Heart right ventricle (tissue), 16 donors: ENCODE measurements around the gene CRIP3. TPM values are rescaled to one million over a fixed set of nuclear protein-coding genes. Genes with fewer than 3 reads are reported as not detected.

Source experiments
- ATAC-seq, 8 donors: fragments of 200-7000 bp; cut with Tn5 transposase; one replicate each; pipeline ENCODE4 v1.9.1; 2020; ENCODE audit warnings: mild to moderate bottlenecking in 8 of 8, moderate library complexity in 8 of 8, moderate number of reproducible peaks in 1 of 8
- DNase-seq, 2 donors: peaks; one replicate each; pipeline ENCODE4 v3.0.0-alpha.2; 2020
- H3K27ac ChIP-seq, 10 donors: fragments of 200-600 bp; sonication (generic) in 2 of 10; one replicate each; pipeline versions ENCODE4 v1.5.0 to v1.8.0; 2020 to 2022; ENCODE audit warnings: mild to moderate bottlenecking in 3 of 10
- H3K27me3 ChIP-seq, 7 donors: fragments of 200-600 bp; one replicate each; pipeline ENCODE4 v1.8.0; 2021 to 2022; ENCODE audit warnings: mild to moderate bottlenecking in 2 of 7
- H3K36me3 ChIP-seq, 9 donors: fragments of 200-600 bp; sonication (generic) in 1 of 9; one replicate each; pipeline versions ENCODE4 v1.5.0 to v1.8.0; 2020 to 2022; ENCODE audit warnings: mild to moderate bottlenecking in 2 of 9
- H3K4me1 ChIP-seq, 9 donors: fragments of 200-600 bp; sonication (generic) in 1 of 9; one replicate each; pipeline versions ENCODE4 v1.5.0 to v1.8.0; 2020 to 2022; ENCODE audit warnings: mild to moderate bottlenecking in 4 of 9
- H3K4me3 ChIP-seq, 10 donors: fragments of 200-600 bp; sonication (generic) in 2 of 10; one replicate each; pipeline versions ENCODE4 v1.5.0 to v1.8.0; 2020 to 2022; ENCODE audit warnings: mild to moderate bottlenecking in 7 of 10, moderate library complexity in 2 of 10
- H3K9me3 ChIP-seq, 11 donors: fragments of 200-600 bp in 10 of 11; sonication (generic) in 2 of 11; one replicate each; pipeline versions ENCODE4 v1.5.0 to v1.8.0; 2013 to 2022; ENCODE audit warnings: mild to moderate bottlenecking in 2 of 11, control low read depth in 1 of 11, moderate library complexity in 1 of 11
- WGBS, 2 donors: extraction: QIAGEN DNeasy Blood & Tissue Kit; methylation state at CpG; one replicate each; pipeline ENCODE4 v1.1.7; 2013; ENCODE audit warnings: inconsistent platforms in 1 of 2; 5-methylcytosine and 5-hydroxymethylcytosine counted together
- intact Hi-C, 10 donors: fragments of 100-400 bp; cut with DNase I; formaldehyde crosslinking; loops; one replicate each; pipeline versions ENCODE4 v1.11.1 to v1.14.2; 2022
- polyA plus RNA-seq, 2 donors: library from polyadenylated mRNA; stranded (reverse); fragments of 200-250 nt; gene quantifications; one replicate each; pipeline ENCODE4 v1.2.3, GENCODE V29; 2013
- total RNA-seq, 10 donors: library from RNA; stranded (reverse); fragmentation: NEBNext Ultra II Directional in 3 of 10; extraction: Animal tissue kit (Norgen Biotek cat#: 25700) in 3 of 10; gene quantifications; one replicate each; pipeline versions ENCODE4 v1.2.1 to v1.2.4, GENCODE V29; 2021 to 2023
- TF ChIP-seq, protein P1 (sequence below), 9 donors: fragments of 200-600 bp; sonication (generic) in 2 of 9; IDR thresholded peaks; one replicate each; pipeline versions ENCODE4 v1.5.0 to v1.8.0; 2021 to 2022; ENCODE audit warnings: antibody characterized with exemption in 9 of 9, mild to moderate bottlenecking in 5 of 9, moderate library complexity in 1 of 9
- donor health status: Arrhythmogenic right ventricular cardiomyopathy.
- donor health status: ischemic (EF 13 %, LVEDD 7.1; RV severe dilation, severe dysfunction).
- donor health status: healthy with polysubstance abuse.
- donor health status: DM: no; HTN: yes; CAD: no.
- donor health status: DM: no; HTN: no; CAD: no.
- donor health status: ischemic (EF 25% LVEDD 6.9; RV normal size, moderate dysfunction).
- donor health status: ischemic (EF 25% LVEDD 5.7; RV mildly dilated, moderate dysfunction).
- donor health status: healthy.
- donor health status: DM: yes; HTN: yes; CAD: no.
- donor health status: Ischemic cardiomyopathy.
- donor health status: ischemic (EF 35%, LVEDD 5.7; RV mildly dilated, moderate dysfunction).
- donor health status: nonischemic (EF 11% LVEDD 7.7; RV severe dilation, severe dysfunction).
- donor health status: DM: yes; HTN: yes; CAD: no.
- donor health status: PGD.
- donor health status: ischemic (EF 29% LVEDD 5.4; RV normal size, mild dysfunction).
- donor health status: nonischemic (EF 23%, LVEDD 6.1; RV moderate dilation, normal function).

The CRIP3 gene
- total and polyA plus RNA-seq, 12 donors, result 2.7 to 84.5 (median 26.3) TPM

DNA sequence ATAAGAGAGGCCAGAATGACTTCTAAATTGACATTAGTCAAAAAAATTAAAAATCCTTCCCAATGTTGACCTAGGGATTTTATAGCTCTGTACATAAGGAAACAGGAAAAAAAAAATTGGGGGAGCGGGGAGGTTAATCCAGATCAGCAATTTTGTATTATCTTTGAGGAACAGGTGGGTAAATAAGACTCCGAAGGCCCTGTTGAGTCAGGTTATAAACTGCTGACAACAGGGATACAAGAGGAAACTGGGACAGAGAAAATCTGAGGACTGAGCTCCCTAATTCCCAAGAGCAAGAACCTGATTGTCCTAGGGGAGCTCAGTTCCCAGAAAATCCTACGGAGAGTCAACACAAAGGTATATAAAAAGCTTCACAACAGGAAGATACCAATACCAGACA lies 26.8 kb upstream of the CRIP3 start:
- DNase-seq (no peak), ATAC-seq (no peak)
- TF ChIP-seq, protein P1, sequence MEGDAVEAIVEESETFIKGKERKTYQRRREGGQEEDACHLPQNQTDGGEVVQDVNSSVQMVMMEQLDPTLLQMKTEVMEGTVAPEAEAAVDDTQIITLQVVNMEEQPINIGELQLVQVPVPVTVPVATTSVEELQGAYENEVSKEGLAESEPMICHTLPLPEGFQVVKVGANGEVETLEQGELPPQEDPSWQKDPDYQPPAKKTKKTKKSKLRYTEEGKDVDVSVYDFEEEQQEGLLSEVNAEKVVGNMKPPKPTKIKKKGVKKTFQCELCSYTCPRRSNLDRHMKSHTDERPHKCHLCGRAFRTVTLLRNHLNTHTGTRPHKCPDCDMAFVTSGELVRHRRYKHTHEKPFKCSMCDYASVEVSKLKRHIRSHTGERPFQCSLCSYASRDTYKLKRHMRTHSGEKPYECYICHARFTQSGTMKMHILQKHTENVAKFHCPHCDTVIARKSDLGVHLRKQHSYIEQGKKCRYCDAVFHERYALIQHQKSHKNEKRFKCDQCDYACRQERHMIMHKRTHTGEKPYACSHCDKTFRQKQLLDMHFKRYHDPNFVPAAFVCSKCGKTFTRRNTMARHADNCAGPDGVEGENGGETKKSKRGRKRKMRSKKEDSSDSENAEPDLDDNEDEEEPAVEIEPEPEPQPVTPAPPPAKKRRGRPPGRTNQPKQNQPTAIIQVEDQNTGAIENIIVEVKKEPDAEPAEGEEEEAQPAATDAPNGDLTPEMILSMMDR (IDR thresholded peaks at IDR 0.05), result no peak
- no peaks in the 10 kb centered on the region for H3K27me3 ChIP-seq
- H3K4me3 ChIP-seq, result no peak overlapping the region
- peaks cover 0 to 25% (median 13%) of the 10 kb centered on the region in 9 donors for H3K4me1 ChIP-seq
- H3K36me3 ChIP-seq, result peaks cover 0 to 48% (median 18%) of the 10 kb centered on the region in 9 donors
- intact Hi-C loops, result loop anchor here in 5 of 10 donors (2.0 to 10.0 kb wide), 5 partner anchors 61 to 73 kb away; no protein-coding TSS in a partner anchor
- H3K9me3 ChIP-seq, result no peaks in the 10 kb centered on the region
- 92% methylated on average over 3 of the region's 3 CpGs for WGBS, 2 donors
- H3K27ac ChIP-seq, result no peak overlapping the region

DNA sequence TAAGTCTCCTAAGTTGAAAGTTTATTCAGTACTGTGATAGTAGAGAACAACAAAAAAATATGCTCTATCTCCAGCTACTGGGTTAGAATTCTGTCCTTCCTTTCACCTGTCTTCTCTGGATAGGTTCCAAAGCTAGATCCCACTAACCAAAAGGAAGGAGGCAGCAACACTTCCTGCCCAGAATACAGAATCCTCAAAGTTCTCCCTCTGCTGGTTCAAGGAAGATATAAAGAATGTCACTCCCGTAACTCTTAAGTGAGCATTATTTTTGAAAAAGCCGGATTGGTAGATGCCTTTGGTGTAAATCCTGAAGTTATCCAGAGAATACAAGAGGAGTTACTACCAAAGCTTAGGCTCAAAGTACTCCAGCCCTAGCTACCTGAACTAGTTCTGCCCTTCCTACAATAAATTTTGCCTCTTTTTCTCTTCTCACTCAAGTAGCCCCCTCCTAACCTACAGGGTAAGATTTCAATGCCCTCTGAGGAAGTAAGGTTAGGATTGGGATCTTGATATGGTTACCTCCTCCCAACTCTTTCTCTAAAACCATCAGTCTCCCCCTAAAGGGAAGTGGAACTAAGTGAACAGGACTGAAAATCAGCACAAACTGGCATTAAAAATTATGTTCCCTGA lies 26.0 kb upstream of the CRIP3 start:
- DNase-seq (no peak), ATAC-seq (peak in 3 of 8 donors; percentile 28 to 73 (median 37))
- Histone ChIP-seq H3K36me3 (peaks cover 0 to 40% (median 9%) of the 10 kb centered on the region in 9 donors), H3K27me3 (no peaks in the 10 kb centered on the region), H3K27ac (peak overlapping the region in 3 of 10 donors; percentile 9 to 25 (median 23)), H3K4me3 (no peak overlapping the region), H3K4me1 (peaks cover 0 to 25% (median 13%) of the 10 kb centered on the region in 9 donors), H3K9me3 (no peaks in the 10 kb centered on the region)
- intact Hi-C loops, result loop anchor here in 7 of 10 donors (1.0 to 10.0 kb wide), 8 partner anchors 60 to 432 kb away; no protein-coding TSS in a partner anchor
- 31% methylated on average over 2 of the region's 2 CpGs for WGBS, 2 donors
- TF ChIP-seq, protein P1 (IDR thresholded peaks at IDR 0.05), result peak; percentile 24 to 63 (median 53)

DNA sequence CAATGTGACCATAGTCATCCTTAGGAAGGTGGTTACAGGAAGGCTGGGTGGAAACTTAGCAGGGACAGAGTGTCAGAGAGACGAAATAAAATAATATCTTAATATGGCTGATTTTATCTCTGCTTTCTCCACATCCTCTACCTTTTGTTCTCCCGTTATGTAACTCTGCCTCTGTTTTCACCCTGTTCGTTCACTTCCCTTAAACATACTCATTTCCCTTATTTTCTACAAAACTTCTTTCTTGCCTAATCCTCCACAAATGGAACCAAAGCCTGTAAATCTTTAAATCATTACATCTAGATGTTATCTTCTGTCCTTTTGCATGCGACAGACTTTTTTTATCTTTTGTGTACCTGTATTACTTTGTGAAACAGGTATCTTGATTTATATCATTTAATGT lies 23.3 kb upstream of the CRIP3 start:
- TF ChIP-seq, protein P1 (IDR thresholded peaks at IDR 0.05), result no peak
- Histone ChIP-seq H3K36me3 (peaks cover 0 to 23% (median 0%) of the 10 kb centered on the region in 9 donors), H3K4me3 (no peak overlapping the region), H3K27ac (no peak overlapping the region), H3K9me3 (no peaks in the 10 kb centered on the region), H3K4me1 (peaks cover 0 to 26% (median 13%) of the 10 kb centered on the region in 9 donors), H3K27me3 (no peaks in the 10 kb centered on the region)
- ATAC-seq, result no peak
- intact Hi-C loops, result loop anchor here in 3 of 10 donors (5.0 to 10.0 kb wide), 4 partner anchors 57 to 430 kb away; no protein-coding TSS in a partner anchor
- WGBS, 2 donors, result 78 to 82% methylated on average over 4 of the region's 4 CpGs
- no peak for DNase-seq

DNA sequence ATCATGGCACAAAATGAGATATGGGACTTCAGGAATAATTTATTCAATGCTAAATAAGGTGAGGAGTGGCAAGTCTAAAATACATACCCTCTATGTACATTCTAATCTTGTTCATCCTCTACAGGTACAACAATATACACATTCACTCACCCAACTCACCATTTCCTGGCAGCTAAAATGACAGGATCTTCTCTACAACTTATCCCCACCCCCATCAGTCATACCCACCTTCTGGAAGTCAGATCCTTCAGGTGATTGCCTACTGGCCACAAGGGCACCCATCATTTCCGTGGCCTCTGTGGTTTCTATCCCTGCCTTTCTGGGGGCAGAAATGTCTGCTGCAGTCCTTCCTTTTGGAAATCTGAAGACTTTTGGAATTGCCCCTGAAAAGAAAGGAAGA lies 22.8 kb upstream of the CRIP3 start:
- ATAC-seq, result no peak
- peaks cover 0 to 25% (median 0%) of the 10 kb centered on the region in 9 donors for H3K36me3 ChIP-seq
- H3K9me3 ChIP-seq, result no peaks in the 10 kb centered on the region
- no peaks in the 10 kb centered on the region for H3K27me3 ChIP-seq
- peaks cover 0 to 25% (median 13%) of the 10 kb centered on the region in 9 donors for H3K4me1 ChIP-seq
- intact Hi-C loops, result loop anchor here in 3 of 10 donors (5.0 to 10.0 kb wide), 4 partner anchors 57 to 429 kb away; no protein-coding TSS in a partner anchor
- H3K27ac ChIP-seq, result no peak overlapping the region
- TF ChIP-seq, protein P1 (IDR thresholded peaks at IDR 0.05), result no peak
- H3K4me3 ChIP-seq, result no peak overlapping the region
- DNase-seq, result no peak
- WGBS, 2 donors, result 76 to 85% methylated on average over 1 of the region's 1 CpG
